ENCODE data around the gene TPRG1L.
"Not testable (repeated sequence)": the region's sequence is repeated elsewhere in the genome, so short reads cannot be mapped to it uniquely, and the experiment has no call there.

The TPRG1L gene

DNA sequence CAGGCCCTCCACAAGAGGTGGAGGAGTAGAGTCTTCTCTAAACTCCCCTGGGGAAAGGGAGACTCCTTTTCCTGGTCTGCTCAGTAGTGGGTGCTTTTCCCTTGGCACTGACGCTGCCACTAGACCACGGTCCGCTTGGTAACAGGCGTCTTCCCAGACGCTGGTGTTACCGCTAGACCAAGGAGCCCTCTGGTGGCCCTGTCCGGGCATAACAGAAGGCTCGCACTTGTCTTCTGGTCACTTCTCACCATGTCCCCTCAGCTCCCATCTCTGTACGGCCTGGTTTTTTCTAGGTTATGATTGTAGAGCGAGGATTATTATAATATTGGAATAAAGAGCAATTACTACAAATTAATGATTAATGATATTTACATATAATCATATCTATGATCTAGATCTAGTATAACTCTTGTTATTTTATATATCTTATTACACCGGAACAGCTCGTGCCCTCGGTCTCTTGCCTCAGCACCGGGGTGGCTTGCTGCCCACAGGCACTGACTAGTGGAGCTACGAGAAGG, 3.6 kb upstream of the TPRG1L start:
- peak; percentile 30 for DNase-seq (ENCODE audit: low read depth)
- TF ChIP-seq, protein P1, sequence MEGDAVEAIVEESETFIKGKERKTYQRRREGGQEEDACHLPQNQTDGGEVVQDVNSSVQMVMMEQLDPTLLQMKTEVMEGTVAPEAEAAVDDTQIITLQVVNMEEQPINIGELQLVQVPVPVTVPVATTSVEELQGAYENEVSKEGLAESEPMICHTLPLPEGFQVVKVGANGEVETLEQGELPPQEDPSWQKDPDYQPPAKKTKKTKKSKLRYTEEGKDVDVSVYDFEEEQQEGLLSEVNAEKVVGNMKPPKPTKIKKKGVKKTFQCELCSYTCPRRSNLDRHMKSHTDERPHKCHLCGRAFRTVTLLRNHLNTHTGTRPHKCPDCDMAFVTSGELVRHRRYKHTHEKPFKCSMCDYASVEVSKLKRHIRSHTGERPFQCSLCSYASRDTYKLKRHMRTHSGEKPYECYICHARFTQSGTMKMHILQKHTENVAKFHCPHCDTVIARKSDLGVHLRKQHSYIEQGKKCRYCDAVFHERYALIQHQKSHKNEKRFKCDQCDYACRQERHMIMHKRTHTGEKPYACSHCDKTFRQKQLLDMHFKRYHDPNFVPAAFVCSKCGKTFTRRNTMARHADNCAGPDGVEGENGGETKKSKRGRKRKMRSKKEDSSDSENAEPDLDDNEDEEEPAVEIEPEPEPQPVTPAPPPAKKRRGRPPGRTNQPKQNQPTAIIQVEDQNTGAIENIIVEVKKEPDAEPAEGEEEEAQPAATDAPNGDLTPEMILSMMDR (IDR thresholded peaks at IDR 0.05; ENCODE audit: insufficient read depth, low read depth, low read length, missing control alignments) = peak; percentile 52
- H3K4me3 ChIP-seq (ENCODE audit: low read depth, low read length) = not testable (repeated sequence)

DNA sequence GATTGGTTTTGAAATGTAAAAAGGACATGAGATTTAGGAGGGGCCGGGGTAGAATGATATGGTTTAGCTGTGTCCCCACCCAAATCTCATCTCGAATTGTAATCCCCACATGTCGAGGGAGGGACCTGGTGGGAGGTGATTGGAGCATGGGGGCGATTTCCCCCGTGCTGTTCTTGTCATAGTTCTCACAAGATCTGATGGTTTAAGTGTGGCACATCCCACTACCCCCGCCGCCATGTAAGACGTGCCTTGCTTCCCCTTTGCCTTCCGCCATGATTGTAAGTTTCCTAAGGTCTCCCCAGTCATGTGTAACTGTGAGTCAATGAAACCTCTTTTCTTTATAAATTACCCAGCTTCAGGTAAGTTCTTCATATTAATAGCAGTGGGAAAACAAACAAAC, 2.7 kb upstream of the TPRG1L start:
- DNase-seq (ENCODE audit: low read depth); H3K4me3 ChIP-seq (ENCODE audit: low read depth, low read length): not testable (repeated sequence)

DNA sequence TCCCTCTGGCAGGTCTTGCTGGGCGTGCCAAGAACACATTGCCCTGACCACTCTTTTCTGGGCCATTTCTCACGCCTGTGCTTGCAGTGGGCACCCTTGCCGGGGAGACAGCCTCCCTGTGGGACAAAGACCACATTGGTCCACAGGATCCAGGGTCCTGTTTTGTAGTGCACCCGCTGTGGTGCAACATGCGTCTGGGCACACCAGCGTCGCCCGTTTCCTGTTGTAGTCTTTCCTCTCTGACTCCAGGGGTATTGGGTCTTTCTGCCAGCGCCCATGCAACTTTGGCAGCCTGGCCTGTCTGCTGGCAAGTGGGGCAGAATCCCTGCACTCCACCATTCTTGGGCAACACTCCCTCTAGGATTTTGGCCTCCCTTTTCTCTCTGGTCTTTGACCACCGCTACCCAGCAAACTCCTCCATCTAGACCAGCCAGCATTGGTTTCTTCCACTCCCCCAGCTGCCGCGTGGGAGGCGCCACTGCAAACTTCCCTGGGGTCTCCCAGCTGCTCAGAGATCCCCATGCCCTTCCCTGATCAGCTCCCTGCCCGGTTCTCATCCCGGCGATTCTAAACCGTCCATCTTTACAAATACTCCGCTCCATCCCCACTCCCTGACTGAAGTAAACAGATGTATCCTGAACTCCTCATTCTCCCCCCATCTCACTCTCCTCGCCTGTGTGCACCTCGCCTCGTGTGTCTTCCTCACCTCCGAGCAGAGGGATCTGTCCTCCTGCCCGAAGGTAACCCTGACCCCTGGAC, 1.2 kb upstream of the TPRG1L start:
- peak overlapping the region; percentile 91 for H3K4me3 ChIP-seq (ENCODE audit: low read depth, low read length)
- TF ChIP-seq, protein P1 (IDR thresholded peaks at IDR 0.05; ENCODE audit: insufficient read depth, low read depth, low read length, missing control alignments) = no peak
- no peak for DNase-seq (ENCODE audit: low read depth)

DNA sequence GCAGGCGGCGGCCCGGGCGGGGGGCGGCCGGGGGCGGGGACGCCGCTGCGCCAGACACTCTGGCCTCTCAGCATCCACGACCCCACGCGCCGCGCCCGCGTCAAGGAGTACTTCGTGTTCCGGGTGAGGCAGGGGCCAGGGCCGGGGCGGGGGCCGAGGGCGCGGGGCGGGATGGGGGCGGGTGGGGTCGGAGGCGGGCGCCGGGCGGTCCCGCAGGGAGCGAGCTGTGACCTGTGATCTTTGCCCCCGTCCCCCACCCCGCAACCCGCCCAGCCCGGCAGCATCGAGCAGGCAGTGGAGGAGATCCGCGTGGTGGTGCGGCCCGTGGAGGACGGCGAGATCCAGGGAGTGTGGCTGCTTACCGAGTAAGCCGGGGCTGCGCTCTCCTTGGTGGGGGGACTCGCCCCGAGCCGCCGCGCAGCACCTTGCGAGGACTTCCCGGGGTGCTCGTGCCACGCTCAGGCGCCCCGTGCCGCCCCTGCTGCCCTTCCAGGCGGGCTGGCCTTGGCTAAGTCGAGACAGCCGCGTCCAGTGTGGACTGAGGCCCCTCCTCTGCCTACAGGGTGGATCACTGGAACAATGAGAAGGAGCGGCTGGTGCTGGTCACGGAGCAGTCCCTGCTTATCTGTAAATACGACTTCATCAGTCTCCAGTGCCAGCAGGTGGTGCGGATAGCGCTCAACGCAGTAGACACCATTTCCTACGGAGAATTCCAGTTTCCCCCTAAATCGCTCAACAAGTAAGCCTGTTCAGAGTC, 514 bp downstream of the TPRG1L start:
- H3K4me3 ChIP-seq (ENCODE audit: low read depth, low read length) = peak overlapping the region; percentile 65
- TF ChIP-seq, protein P1 (IDR thresholded peaks at IDR 0.05; ENCODE audit: insufficient read depth, low read depth, low read length, missing control alignments) = no peak
- peak; percentile 29 for DNase-seq (ENCODE audit: low read depth)

DNA sequence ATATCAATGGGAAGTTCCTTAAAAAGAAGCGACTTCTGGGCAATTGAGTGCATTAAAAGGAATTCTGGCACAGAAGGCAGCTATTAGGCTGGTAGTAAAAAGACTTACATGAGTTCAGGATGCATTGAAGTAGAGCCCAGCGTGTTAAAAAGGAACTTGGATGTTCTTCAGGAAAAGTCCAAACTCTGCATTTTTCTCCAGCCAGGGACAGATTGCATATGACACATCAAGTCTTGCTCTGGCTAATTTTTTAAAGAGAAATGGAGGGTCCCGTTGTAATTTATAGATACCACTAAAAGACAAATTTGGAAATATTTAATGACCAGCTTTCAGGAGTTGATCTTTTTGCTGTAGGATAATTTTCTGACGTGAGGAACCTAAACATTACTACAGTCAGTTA, 1.2 kb downstream of the TPRG1L start:
- TF ChIP-seq, protein P1 (IDR thresholded peaks at IDR 0.05; ENCODE audit: insufficient read depth, low read depth, low read length, missing control alignments) = no peak
- DNase-seq (ENCODE audit: low read depth) = no peak
- H3K4me3 ChIP-seq (ENCODE audit: low read depth, low read length) = peak overlapping the region; percentile 65

DNA sequence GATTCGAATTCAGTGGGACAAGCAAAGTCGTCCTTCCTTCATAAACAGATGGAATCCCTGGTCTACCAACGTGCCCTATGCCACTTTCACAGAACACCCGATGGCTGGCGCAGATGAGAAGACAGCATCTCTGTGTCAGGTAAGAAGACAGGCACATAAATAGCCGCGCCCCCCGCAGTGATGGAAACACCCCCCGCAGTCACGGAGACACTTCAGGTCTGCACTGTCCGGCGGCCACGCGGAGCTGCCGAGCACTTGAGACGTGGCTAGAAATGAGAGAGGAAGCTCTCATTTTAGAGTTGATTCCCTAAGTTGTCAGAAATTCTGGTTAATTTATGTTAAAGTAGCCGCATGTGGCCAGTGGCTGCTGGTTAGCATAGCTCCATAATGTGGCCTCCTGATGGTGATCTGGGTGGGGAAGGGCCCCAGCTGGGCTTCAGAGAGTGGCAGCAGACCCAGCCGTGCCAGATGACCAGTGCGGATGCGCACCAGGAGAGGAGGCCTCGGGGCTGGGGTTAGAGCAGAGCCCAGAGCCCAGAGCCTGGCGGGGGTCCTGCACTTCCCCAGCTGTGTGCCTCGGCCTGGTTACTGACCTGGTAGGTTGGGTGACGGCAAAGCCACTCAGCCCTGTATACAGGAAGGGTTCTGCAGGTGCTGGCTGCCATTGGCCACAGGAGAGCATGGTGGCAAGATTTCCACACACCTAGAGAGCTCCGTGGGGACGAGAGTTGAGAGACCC, 2.9 kb downstream of the TPRG1L start:
- TF ChIP-seq, protein P1 (IDR thresholded peaks at IDR 0.05; ENCODE audit: insufficient read depth, low read depth, low read length, missing control alignments) = no peak

DNA sequence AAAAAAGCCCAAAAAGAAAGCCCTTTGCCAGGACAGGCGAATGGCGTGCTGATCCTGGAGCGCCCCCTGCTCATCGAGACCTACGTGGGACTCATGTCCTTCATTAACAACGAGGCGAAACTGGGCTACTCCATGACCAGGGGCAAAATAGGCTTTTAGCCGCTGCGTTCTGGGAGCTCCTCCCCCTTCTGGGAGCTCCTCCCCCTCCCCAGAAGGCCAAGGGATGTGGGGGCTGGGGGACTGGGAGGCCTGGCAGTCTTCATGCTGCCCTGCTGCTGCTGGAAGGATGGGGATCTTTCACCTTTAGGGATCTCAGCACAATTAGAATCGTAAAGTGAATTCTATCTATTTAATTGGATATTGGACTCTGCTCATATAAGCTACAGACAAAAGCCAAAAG, 3.6 kb downstream of the TPRG1L start:
- H3K4me3 ChIP-seq (ENCODE audit: low read depth, low read length) = no peak overlapping the region
- TF ChIP-seq, protein P1 (IDR thresholded peaks at IDR 0.05; ENCODE audit: insufficient read depth, low read depth, low read length, missing control alignments) = no peak
- no peak for DNase-seq (ENCODE audit: low read depth)

More for the DNA sequence above, 2.9 kb downstream of the TPRG1L start:
- no peak for DNase-seq (ENCODE audit: low read depth)
- H3K4me3 ChIP-seq (ENCODE audit: low read depth, low read length) = no peak overlapping the region

All from GM12865 (cell line).